Keratinocyte (primary cell): ENCODE measurements around the gene MARK1.

Experiments used
- EZH2 ChIP-seq: IDR thresholded peaks from one replicate; pipeline ENCODE4 v1.6.1; 2012; ENCODE audit warnings: inconsistent platforms, mild to moderate bottlenecking, low read length, moderate library complexity
- TF ChIP-seq, protein P1 (sequence below), 3 experiments: IDR thresholded peaks in 1 of 3; conservative IDR thresholded peaks in 1 of 3; optimal IDR thresholded peaks in 1 of 3; 2 replicates in 2 of 3; 3 replicates in 1 of 3; pipeline versions ENCODE3 to v1.5.1; 2011; ENCODE audit warnings: low read length in 3 of 3, mild to moderate bottlenecking in 3 of 3, moderate library complexity in 2 of 3, control low read depth in 1 of 3, inconsistent platforms in 1 of 3; ENCODE audit not compliant: insufficient read depth in 2 of 3; ENCODE audit errors: extremely low read depth in 1 of 3

DNA sequence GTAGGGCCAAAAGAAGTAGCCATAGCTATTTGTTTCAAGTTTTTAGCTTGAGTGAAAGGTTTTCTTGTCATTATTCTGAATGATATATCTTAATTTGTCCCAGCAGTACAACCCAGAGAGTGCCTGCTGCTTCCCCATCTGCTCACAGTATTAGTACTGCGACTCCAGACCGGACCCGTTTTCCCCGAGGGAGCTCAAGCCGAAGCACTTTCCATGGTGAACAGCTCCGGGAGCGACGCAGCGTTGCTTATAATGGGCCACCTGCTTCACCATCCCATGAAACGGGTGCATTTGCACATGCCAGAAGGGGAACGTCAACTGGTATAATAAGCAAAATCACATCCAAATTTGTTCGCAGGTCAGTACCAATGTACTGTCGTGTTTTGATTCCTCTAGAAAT is 125.1 kb downstream of the MARK1 start:
- TF ChIP-seq, protein P1, sequence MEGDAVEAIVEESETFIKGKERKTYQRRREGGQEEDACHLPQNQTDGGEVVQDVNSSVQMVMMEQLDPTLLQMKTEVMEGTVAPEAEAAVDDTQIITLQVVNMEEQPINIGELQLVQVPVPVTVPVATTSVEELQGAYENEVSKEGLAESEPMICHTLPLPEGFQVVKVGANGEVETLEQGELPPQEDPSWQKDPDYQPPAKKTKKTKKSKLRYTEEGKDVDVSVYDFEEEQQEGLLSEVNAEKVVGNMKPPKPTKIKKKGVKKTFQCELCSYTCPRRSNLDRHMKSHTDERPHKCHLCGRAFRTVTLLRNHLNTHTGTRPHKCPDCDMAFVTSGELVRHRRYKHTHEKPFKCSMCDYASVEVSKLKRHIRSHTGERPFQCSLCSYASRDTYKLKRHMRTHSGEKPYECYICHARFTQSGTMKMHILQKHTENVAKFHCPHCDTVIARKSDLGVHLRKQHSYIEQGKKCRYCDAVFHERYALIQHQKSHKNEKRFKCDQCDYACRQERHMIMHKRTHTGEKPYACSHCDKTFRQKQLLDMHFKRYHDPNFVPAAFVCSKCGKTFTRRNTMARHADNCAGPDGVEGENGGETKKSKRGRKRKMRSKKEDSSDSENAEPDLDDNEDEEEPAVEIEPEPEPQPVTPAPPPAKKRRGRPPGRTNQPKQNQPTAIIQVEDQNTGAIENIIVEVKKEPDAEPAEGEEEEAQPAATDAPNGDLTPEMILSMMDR (optimal IDR thresholded peaks at IDR 0.05 in 1 of 3, IDR thresholded peaks at IDR 0.05 in 1 of 3, conservative IDR thresholded peaks at IDR 0.05 in 1 of 3; ENCODE audit: extremely low read depth in 1 of 3, insufficient read depth in 2 of 3, low read length in 3 of 3): no peak
- no peak for TF ChIP-seq EZH2
